ENCODE results near the gene MRPL43.
"Not testable (repeated sequence)": the region's sequence is repeated elsewhere in the genome, so short reads cannot be mapped to it uniquely, and the experiment has no call there.

The MRPL43 gene

DNA sequence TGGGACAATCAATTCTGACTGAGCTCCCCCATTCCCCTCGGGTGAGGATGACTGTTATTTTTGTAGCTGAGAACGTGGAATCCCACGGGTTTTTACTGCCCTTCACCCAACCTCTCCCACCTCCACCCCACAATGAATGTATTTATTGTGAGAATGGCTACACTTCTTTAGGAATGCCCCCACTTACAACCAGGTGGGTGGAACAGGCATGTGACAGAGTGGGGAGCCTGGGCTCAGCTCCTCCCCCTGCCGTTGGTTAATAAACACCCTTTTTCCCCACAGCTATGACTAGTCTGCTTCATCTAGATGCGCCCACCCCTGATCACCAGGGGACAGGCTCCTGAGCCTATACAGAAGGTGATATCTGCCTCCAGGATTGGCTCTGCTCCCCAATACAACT is 2.0 kb downstream of the MRPL43 start:
- peak in 6 of 56 donors; percentile 15 to 34 (median 26) for DNase-seq

DNA sequence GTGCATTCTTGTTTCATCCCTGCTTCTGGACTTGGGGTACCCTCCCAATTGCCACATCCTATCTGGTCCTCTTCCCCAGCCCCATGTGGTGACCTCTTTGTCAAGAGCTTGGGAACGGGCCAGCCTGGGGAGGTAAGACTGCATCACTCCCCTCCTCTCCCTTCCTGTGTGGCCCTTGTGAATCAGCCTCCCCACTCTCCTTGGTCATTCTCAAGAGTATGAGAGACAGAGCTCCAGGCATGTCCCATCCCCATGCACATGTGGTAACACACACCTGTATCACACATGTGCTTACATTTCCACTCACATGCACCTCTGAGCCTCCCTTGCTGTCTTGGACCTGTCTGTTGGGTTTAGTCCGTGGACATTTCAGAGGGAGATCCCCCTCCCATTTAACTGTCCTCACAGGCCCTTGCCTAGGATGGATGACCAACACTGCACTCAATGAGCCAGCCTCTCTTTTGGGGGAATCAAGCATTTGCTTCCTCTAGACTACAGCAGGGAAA is 2.6 kb downstream of the MRPL43 start:
- no peak for DNase-seq

DNA sequence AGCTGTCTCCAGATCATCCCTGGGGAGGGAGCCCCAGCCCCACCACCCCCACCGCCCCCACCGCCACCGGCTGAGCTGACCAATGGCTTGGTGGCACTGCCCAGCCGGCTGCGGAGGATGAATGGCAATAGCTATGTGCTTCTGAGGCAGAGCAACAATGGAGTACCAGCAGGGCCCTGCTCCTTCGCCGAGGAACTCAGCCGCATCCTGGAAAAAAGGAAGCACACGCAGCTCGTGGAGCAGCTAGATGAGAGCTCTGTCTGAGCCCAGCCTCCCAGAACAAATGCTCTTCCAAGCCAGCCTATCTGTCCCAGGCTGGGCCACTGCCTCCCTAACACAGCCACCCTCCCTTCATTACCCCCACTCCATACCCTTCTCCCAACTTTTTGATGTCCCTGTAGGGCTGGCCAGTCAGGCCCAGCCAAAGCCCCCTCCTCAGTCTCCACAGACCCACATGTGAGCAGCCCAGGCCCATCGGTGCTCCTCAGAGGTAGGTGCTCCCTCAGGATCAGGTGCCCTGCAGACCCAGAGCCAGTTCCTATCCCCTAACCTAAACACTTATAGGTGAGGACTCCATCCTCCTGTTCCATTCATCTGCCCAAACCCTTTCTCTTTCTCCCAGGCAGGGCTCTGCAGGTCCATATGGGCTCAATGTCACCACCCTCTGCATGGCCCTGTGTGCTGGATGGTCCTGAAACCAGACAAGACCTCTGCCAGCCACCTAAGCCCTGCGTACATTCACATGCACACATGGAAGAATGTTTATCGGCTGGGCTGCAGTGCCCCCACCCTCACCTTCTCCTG is 3.2 kb downstream of the MRPL43 start:
- no peak for DNase-seq

DNA sequence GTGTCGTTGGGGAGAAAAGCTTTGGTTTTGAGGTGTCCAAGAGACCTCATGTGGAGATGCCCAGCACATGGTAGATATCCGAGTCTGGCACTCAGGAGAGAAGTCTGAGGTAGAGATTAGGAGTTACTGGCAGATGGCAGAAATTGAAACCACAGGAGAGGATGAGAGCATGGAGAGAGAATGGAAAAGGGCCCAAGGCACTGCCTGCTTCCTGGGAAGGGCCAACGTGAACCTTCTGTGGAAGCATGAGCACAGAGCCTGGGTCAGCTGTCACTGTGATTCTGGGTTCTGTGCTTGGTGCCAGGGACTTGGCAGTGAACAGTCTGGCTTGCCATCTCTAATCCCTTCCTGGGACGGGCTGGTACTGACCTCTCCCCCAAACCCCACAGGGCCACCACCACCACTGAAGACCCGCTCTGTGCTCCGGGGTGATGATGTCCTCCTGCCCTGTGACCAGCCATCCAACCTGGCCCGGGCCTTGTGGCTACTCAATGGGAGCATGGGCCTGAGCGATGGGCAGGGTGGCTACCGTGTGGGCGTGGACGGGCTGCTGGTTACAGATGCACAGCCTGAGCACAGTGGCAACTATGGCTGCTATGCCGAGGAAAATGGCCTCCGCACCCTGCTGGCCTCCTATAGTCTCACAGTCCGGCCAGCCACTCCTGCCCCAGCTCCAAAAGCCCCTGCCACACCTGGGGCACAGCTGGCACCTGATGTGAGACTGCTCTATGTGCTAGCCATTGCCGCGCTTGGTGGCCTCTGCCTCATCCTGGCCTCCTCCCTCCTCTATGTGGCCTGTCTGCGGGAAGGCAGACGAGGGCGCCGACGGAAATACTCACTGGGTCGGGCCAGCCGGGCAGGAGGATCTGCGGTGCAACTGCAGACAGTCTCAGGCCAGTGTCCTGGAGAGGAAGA is 4.1 kb downstream of the MRPL43 start:
- peak in 1 of 56 donors; percentile 36 for DNase-seq

DNA sequence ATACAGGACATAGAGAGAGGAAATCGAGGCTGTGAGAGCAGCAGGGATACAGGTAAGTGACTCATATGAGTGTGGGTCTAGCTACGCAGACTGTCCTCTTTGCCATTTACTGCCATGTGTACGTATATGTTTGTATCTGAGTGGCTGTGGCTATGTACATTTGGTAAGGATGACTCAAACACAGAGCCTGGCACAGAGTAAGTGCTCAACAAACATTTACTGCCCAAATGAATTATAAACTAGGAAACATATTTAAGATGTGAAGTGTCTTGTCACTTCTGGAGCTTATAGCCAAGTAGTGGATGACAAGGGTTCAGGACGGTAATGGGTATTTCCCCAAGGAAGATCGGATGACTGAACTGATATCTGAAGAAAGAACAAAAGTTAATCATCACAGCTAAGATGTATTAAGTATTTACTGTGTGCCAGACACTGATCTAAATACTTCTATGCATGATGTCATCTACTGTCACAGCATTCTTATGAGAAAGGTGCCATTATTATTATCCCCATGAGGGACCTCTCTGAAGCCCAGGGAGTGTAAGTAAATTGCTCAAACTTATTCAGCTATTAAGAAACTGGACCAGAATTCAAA is 6.0 kb downstream of the MRPL43 start:
- DNase-seq: no peak

DNA sequence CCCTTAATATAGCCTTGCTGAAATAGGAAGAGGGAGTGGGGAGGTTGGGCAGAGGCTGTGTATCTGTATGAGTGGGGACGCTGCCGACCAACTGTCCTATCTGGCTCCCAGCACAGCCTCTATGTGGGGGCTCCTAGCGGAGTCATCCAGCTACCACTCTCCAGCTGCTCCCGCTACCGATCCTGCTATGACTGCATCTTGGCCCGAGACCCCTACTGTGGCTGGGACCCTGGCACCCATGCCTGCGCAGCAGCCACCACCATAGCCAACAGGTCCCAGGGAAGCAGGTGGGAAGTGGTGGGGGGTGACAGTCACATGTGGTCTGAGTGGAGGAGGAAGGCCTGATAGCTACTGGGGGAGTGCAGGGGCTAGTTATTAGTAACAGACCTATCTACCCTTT is 6.6 kb downstream of the MRPL43 start:
- DNase-seq: no peak

DNA sequence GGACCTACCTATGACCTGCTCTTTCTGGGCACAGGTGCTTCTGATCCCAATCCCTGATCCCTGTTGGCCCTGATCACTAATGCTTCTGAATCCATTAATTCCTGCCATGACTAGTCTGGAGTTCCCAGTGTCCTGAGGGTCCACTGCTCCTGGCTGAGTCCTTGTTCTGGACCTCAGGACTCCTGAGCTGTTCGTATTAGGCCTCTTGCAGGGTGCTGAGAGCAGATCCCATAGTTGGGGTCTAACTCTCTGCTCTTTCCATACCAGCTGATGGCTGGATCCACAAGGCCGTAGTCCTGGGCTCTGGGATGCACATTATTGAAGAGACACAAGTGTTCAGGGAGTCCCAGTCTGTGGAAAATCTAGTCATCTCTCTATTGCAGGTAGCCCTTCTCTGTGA is 7.0 kb downstream of the MRPL43 start:
- DNase-seq: no peak

DNA sequence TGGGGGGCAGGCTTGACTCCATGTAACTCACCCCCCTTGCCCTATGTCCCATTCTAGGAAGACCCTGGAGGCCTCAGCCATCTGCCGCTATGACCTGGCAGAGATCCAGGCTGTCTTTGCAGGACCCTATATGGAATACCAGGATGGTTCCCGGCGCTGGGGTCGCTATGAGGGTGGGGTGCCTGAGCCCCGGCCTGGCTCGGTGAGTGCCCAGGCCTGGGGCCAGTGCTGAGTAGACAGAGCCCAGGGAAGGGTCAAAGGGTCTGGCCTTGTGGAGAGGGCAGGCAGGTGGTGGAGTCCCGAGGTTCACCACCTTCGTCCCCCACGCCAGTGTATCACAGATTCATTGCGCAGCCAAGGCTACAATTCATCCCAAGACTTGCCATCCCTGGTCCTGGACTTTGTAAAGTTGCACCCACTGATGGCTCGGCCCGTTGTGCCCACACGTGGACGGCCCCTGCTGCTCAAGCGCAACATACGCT is 7.5 kb downstream of the MRPL43 start:
- DNase-seq: no peak

DNA sequence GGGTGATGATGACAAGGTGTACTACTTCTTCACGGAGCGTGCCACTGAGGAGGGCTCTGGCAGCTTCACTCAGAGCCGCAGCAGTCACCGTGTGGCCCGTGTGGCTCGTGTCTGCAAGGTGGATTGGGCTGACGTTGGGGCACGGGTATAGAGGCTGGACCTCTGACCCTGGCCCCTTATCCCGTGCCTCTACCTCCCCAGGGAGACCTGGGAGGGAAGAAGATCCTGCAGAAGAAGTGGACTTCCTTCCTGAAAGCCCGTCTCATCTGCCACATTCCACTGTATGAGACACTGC is 8.4 kb downstream of the MRPL43 start:
- DNase-seq: no peak

DNA sequence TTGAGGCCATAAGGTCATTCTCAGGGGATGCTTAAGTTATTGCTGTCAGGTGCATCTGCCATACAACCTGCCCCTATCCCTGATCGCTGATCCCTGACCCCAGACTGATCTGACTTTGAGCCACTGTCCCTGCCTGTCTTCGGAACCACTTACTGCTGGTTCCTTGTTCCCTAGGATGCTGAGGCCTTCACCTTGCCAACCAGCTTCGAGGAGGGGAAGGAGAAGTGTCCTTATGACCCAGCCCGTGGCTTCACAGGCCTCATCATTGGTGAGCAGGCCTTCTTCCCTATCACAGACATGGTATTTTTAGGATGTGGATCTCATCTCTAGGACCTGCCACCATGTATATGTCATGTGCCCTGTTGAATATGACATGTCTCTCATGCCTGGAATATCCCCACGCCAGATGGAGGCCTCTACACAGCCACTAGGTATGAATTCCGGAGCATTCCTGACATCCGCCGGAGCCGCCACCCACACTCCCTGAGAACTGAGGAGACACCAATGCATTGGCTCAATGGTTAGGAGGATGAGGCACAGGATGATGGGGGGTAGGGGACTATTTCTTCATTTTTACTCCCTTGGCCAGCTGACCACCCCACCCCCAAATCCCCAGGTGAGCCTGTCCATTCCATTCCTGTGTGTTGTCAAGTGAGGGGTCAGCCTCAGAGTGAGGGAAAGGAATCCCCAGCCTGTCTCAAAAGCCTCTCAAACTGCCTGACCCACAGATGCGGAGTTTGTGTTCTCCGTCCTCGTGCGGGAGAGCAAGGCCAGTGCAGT is 9.0 kb downstream of the MRPL43 start:
- no peak for DNase-seq

DNA sequence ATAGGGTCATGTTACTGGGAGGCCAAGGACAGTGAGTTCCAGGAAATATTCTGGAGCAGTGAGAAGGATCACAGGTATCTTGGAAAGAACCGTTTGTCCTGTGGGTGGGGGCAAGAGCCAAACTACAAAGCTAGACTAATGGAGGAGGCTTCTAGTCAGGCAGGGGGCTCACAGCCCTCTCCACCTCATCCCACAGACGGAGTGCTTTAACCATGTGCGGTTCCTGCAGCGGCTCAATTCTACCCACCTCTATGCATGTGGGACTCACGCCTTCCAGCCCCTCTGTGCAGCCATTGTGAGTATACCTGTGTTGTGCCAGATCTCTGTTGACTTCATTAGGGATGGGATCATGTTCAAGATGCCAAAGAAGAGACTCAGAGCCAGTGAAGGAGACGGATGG is 9.9 kb downstream of the MRPL43 start:
- DNase-seq: no peak

DNA sequence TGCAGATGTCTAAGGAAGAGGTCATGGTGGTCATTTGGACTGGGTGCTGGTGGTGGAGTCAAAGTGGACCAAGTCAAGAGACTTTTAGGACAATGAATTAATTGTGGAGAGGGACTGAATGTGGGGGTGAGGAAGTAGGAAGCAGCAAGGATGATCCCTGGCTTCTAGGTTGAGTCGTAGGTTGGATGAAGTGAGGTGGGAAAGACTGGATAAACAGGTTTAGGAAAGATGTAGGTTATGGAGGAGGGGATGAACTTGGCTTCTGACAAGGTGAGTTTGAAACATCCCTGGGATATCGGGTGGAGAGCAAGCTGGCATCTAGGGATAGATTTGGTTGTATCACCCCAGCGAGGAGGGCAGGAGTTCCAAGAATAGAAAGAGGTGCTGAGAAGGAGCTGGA is 10.4 kb downstream of the MRPL43 start:
- DNase-seq: no peak

DNA sequence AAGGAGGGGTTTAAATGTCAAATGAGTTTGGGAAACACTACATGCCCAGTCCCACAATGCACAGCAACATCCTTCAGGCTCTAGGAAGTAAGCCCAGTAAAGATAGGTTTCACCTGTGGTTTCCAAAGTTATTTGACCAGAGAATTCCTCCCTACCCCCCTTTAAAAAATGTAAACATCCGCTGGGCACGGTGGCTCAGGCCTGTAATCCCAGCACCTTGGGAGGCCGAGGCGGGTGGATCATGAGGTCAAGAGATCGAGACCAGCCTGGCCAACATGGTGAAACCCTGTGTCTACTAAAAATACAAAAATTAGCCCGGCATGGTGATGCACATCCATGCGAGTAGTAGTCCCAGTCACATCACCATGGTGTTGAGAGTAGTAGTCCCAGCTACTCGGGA is 11.9 kb downstream of the MRPL43 start:
- DNase-seq: not testable (repeated sequence)

DNA sequence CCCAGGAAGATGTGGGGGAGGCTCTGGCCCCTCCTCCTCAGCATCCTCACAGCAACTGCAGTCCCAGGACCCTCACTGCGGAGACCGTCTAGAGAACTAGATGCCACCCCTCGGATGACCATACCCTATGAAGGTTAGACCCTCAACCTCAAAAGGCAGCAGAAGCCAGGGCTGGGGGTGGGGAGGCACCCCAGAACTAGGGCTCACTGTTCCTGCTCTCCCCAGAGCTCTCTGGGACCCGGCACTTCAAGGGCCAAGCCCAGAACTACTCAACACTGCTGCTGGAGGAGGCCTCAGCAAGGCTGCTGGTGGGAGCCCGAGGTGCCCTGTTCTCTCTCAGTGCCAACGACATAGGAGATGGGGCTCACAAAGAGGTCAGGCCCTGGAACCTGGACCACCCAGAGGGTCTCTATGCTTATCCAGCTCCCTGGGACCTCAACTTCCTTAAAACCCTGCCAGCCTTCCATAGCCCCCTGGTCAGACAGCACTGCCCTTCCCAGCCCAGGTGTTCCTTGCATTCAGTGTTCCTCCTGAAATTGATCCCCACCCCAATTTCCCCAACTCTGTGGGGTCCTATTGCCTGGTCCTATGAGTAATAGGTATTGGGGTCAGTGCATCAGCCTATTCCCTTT is 14.3 kb downstream of the MRPL43 start:
- DNase-seq: no peak

DNA sequence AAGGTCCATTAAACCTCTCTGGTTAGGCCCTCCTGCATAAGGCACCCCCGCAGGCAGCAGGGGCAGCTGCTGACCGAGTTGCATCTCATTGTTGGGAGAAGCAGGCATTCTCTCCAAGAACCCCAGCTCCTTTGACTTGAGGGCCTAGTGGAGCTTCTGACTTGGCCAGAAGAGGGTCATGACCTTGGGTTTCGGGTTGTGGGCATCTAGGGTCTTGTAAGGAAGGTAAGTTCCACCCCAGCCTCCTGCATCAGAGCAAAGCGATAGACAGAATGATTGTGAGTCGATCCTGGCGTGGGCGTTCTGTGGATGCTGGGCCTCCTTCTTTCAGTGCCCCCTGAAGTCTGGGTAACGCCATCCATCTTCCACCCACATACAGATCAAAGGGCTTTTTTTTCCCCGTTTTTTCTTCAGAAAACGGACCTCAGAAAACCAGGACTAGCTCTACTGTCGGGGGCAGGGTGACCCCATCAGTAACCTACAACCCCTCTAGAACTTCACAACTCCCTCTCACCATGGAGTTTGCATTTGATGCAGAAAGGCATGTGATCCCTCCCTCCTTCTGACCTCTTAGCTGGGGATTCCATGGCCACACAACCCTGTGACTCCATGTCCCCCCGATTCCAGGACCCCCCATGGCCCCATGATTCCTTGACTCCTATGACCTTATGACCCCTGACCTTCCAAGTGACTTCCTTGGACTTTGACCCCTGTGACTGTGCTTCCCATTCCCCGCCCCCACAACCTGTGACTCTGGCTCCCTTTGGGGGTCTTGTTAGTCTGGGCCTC is 15.0 kb downstream of the MRPL43 start:
- DNase-seq: no peak

DNA sequence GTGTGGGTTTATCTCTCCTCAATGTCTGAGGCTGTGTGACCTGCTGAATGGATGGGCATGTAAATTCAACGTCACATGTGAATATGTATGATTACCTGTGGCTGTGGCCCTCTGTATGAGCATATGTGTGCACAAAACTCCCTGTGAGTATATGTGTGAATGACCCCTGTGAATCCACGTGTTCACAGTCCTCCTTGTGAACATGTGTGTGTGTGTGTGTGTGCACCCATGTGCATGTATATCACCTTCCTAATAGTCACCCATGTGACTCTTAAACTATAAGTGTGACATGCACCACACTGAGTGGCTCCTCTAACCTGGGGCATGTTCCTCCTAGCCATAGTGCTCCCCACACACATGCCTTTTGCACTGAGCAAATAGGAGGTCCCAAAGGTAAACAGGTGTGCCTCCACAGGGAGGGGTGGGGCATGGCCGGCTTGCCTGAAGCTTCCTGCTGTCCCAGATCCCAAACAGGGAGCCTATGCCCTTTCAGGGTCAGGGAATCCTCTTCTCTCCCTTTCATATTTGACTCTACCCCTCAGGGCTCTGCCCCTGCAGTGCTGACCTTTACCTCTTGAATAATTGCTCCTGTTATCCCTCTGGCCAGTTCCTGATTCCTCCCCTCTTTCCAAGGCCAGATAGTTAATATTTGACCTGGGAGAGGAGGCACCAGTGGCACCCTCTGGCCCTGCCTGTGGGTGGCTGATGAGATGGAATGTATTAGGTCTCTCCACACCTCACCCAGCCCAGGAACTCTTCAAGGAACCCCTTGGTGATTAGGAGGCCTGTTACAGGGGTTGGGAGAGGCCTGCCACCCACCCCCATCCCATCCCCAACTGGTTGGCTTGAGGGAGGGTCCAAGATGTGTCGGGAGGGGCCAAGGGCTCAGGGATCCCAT is 16.1 kb downstream of the MRPL43 start:
- DNase-seq: no peak

DNA sequence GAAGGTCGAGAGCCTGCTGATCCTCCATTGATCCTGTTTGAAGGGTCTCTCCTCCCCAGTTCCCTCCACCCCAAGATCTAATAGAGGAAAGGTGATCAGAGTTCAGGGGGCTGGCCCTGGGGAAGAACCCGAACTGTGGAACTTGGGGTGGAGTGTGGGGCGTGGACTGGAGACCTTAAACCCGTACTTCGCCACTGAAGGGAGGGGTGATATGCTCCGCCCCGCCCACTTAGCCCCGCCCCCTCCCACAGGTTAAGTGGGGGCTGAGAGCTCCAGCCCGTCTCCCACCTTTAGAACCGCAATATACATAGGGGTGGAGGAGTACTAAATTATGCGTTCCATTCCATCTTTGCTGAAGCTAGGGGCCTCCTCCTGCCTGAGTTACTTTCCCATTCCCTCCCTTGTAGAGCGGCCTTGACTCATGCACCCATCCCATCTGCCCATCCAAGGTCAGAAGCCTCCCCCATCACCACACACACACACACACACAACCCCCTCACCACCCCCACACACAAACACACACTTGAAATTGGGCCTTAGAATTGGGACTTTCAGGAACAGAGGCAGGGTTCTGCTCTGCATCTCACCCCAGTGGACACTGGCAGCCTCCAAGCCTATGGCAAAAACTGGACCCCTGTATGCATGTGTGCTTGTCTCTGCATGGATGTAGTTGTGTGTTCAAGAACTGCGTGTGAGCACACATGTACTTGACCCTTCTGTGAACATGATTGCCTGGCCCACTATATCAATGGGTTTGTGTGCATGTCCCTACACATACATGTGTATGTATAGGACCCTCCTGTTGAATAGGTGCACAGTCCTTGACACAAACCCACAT is 17.0 kb downstream of the MRPL43 start:
- DNase-seq: peak in 5 of 56 donors; percentile 4 to 45 (median 34)

All from nucleus accumbens (tissue), 56 donors.